Natural killer cell (primary cell): Measurements from ENCODE around the gene CAST. TPM values are rescaled to one million over a fixed set of nuclear protein-coding genes. Genes with fewer than 3 reads are reported as not detected.

Experiments
- ATAC-seq, 3 donors: fragments of 150-1000 bp in 2 of 3; fragments of 200-7000 bp in 1 of 3; cut with Tn5 transposase; 1 replicate in 1 of 3; 2 replicates in 2 of 3; pipeline ENCODE4 v1.10.0; 2021; ENCODE audit warnings: mild to moderate bottlenecking in 2 of 3, moderate library complexity in 2 of 3
- DNase-seq, 2 donors: peaks; one replicate each; pipeline versions ENCODE4 v3.0.0 to v3.0.0-alpha.2; 2013 to 2021; ENCODE audit warnings: mixed read lengths in 1 of 2
- H3K27ac ChIP-seq: one replicate; pipeline ENCODE4 v1.5.1; 2013; ENCODE audit warnings: mild to moderate bottlenecking, low read length
- H3K27me3 ChIP-seq: one replicate; pipeline ENCODE4 v1.6.1; 2013; ENCODE audit warnings: low read length; ENCODE audit not compliant: control insufficient read depth, insufficient read depth
- H3K36me3 ChIP-seq: one replicate; pipeline ENCODE4 v1.6.1; 2013; ENCODE audit warnings: low read length; ENCODE audit not compliant: control insufficient read depth, insufficient read depth
- H3K4me1 ChIP-seq: one replicate; pipeline ENCODE4 v1.6.1; 2013; ENCODE audit warnings: low read length; ENCODE audit not compliant: control insufficient read depth, insufficient read depth
- H3K4me3 ChIP-seq: one replicate; pipeline ENCODE4 v1.5.1; 2013; ENCODE audit warnings: low read length
- H3K9me3 ChIP-seq: one replicate; pipeline ENCODE4 v1.6.1; 2013; ENCODE audit warnings: low read length; ENCODE audit not compliant: control insufficient read depth, insufficient read depth
- H3K27ac Mint-ChIP-seq, 2 donors: one replicate each; pipeline ENCODE4 v1.8.0; 2022; ENCODE audit warnings: mild to moderate bottlenecking in 2 of 2, mixed read lengths in 2 of 2, moderate library complexity in 1 of 2
- H3K27me3 Mint-ChIP-seq, 2 donors: one replicate each; pipeline ENCODE4 v1.8.0; 2022; ENCODE audit warnings: low read depth in 2 of 2, mixed read lengths in 2 of 2
- H3K36me3 Mint-ChIP-seq: one replicate; pipeline ENCODE4 v1.8.0; 2022; ENCODE audit warnings: mixed read lengths
- H3K4me1 Mint-ChIP-seq, 2 donors: one replicate each; pipeline ENCODE4 v1.8.0; 2022; ENCODE audit warnings: mixed read lengths in 2 of 2
- H3K4me3 Mint-ChIP-seq: one replicate; pipeline ENCODE4 v1.8.0; 2022; ENCODE audit warnings: mild to moderate bottlenecking, moderate library complexity, mixed read lengths
- H3K9me3 Mint-ChIP-seq, 2 donors: one replicate each; pipeline ENCODE4 v1.8.0; 2022; ENCODE audit warnings: mixed read lengths in 2 of 2
- CTCF ChIP-seq: fragments of 200-600 bp; IDR thresholded peaks from one replicate; pipeline ENCODE4 v1.8.0; 2022; ENCODE audit warnings: antibody characterized with exemption
- WGBS: methylation state at CpG from one replicate; pipeline ENCODE4 v1.1.7; 2013; ENCODE audit warnings: missing lambda C conversion rate; ENCODE audit not compliant: insufficient coverage; 5-methylcytosine and 5-hydroxymethylcytosine counted together
- intact Hi-C: fragments of 100-400 bp; cut with micrococcal nuclease; formaldehyde crosslinking; loops from one replicate; pipeline ENCODE4 v1.14.2; 2022
- total RNA-seq, 4 donors: library from RNA; stranded (reverse); fragments of 120-200 nt in 1 of 4; gene quantifications; one replicate each; pipeline versions ENCODE4 v1.2.3 to v1.2.4, GENCODE V29; 2013 to 2022

CAST gene
- total RNA-seq, 3 donors from 2014 or later (not counting 1 experiment from before 2014, with no cell fraction given) = 364 to 414 (median 376) TPM

GRCh38 chr5:96651047-96651446 lies 11.1 kb upstream of the CAST start:
- no peak overlapping the region for H3K27ac Mint-ChIP-seq
- no peak overlapping the region for H3K4me3 Mint-ChIP-seq
- Histone ChIP-seq H3K27ac (no peak overlapping the region), H3K4me3 (no peak overlapping the region), H3K36me3 (no peaks in the 10 kb centered on the region), H3K4me1 (peaks cover 5% of the 10 kb centered on the region), H3K9me3 (no peaks in the 10 kb centered on the region), H3K27me3 (no peaks in the 10 kb centered on the region)
- intact Hi-C loops = no loop called here
- H3K36me3 Mint-ChIP-seq = no peaks in the 10 kb centered on the region
- ATAC-seq (no peak), DNase-seq (no peak)
- TF ChIP-seq CTCF = no peak
- 94% methylated on average over 5 of the region's 5 CpGs for WGBS
- H3K9me3 Mint-ChIP-seq = no peaks in the 10 kb centered on the region
- H3K27me3 Mint-ChIP-seq = peaks cover 0 to 7% of the 10 kb centered on the region in 2 donors
- H3K4me1 Mint-ChIP-seq = peaks cover 31 to 38% of the 10 kb centered on the region in 2 donors

GRCh38 chr5:96651948-96652753 lies 10.0 kb upstream of the CAST start:
- Mint-ChIP-seq H3K9me3 (no peaks in the 10 kb centered on the region), H3K36me3 (no peaks in the 10 kb centered on the region), H3K4me1 (peaks cover 42 to 49% of the 10 kb centered on the region in 2 donors), H3K27me3 (peaks cover 0 to 7% of the 10 kb centered on the region in 2 donors), H3K27ac (no peak overlapping the region), H3K4me3 (no peak overlapping the region)
- Histone ChIP-seq H3K27ac (no peak overlapping the region), H3K4me3 (no peak overlapping the region), H3K9me3 (no peaks in the 10 kb centered on the region), H3K36me3 (no peaks in the 10 kb centered on the region), H3K4me1 (peaks cover 12% of the 10 kb centered on the region), H3K27me3 (no peaks in the 10 kb centered on the region)
- WGBS = 75% methylated on average over 3 of the region's 4 CpGs
- no peak for TF ChIP-seq CTCF
- intact Hi-C loops = no loop called here
- ATAC-seq = no peak
- peak in 1 of 2 donors; percentile 37 for DNase-seq

GRCh38 chr5:96652769-96653454 lies 9.3 kb upstream of the CAST start:
- no peaks in the 10 kb centered on the region for H3K36me3 ChIP-seq
- Mint-ChIP-seq H3K27me3 (peaks cover 0 to 7% of the 10 kb centered on the region in 2 donors), H3K27ac (no peak overlapping the region), H3K4me3 (no peak overlapping the region), H3K4me1 (peaks cover 49 to 53% of the 10 kb centered on the region in 2 donors), H3K36me3 (no peaks in the 10 kb centered on the region), H3K9me3 (no peaks in the 10 kb centered on the region)
- TF ChIP-seq CTCF = no peak
- DNase-seq = no peak
- H3K4me1 ChIP-seq = peaks cover 16% of the 10 kb centered on the region
- H3K9me3 ChIP-seq = no peaks in the 10 kb centered on the region
- ATAC-seq = no peak
- no peak overlapping the region for H3K4me3 ChIP-seq
- 75% methylated on average over 1 of the region's 1 CpG for WGBS
- H3K27me3 ChIP-seq = no peaks in the 10 kb centered on the region
- no peak overlapping the region for H3K27ac ChIP-seq
- intact Hi-C loops = no loop called here
